HCT116 (cell line): Measurements from ENCODE around the gene DCDC2. TPM values are rescaled to one million over a fixed set of nuclear protein-coding genes. Genes with fewer than 3 reads are reported as not detected.

Experiments
- ATAC-seq: fragments of 200-7000 bp; cut with Tn5 transposase; 2 replicates; pipeline ENCODE4 v1.9.1; 2020; ENCODE audit warnings: mild to moderate bottlenecking, moderate library complexity
- BruUV-seq: library from RNA; stranded (reverse); fragments of 400-500 nt; replicated peaks from 2 replicates; lab custom pipeline; 2021; lab: Mats Ljungman, UMichigan
- CTCF ChIA-PET: fragments of 300-600 bp; sonication (Branson Sonifier 250); formaldehyde crosslinking; loops from one replicate; lab custom pipeline; 2021; ENCODE audit warnings: antibody characterized with exemption; lab: Charles Lee
- POLR2A ChIA-PET: fragments of 300-600, 350-600 bp; sonication (Branson Sonifier 250); formaldehyde crosslinking; loops from one replicate; lab custom pipeline; 2021; ENCODE audit warnings: antibody characterized with exemption; lab: Charles Lee
- RAD21 ChIA-PET, 2 experiments: fragments of 300-600 bp; sonication (Branson Sonifier 250); formaldehyde crosslinking; loops; one replicate each; lab custom pipeline; 2023; ENCODE audit warnings: low total read pairs in 2 of 2; ENCODE audit not compliant: uncharacterized antibody in 2 of 2, unreplicated experiment in 2 of 2, low non-redundant PET in 1 of 2; lab: Charles Lee
- DNase-seq: peaks from one replicate; pipeline ENCODE4 v3.0.0-alpha.2; 2010; ENCODE audit warnings: low read depth, low spot score
- H2AFZ ChIP-seq: fragments of 200-600 bp; shearing (Covaris generic), sonication (generic); 2 replicates; pipeline ENCODE4 v1.6.1; 2017; ENCODE audit warnings: low read depth, mixed run types, mixed read lengths, antibody characterized with exemption, low read length; ENCODE audit not compliant: poor library complexity, severe bottlenecking
- H3K27ac ChIP-seq: 2 replicates; pipeline ENCODE4 v1.5.1; 2012; ENCODE audit warnings: low read depth, low read length
- H3K27me3 ChIP-seq: fragments of 200-600 bp; sonication (generic); 2 replicates; pipeline ENCODE4 v1.6.1; 2016; ENCODE audit warnings: mixed run types, low read length, mixed read lengths; ENCODE audit not compliant: insufficient read depth
- H3K36me3 ChIP-seq, 2 experiments: fragments of 200-500 bp in 1 of 2; fragments of 200-600 bp in 1 of 2; sonication (Bioruptor generic) in 1 of 2; sonication (generic) in 1 of 2; 2 replicates each; pipeline versions ENCODE4 v1.5.1 to v1.6.1; 2014 to 2016; ENCODE audit warnings: low read length in 2 of 2, inconsistent platforms in 1 of 2, mixed read lengths in 1 of 2, mixed run types in 1 of 2; ENCODE audit not compliant: insufficient read depth in 2 of 2, control insufficient read depth in 1 of 2
- H3K4me1 ChIP-seq, 2 experiments: fragments of 200-600 bp in 1 of 2; sonication (generic) in 1 of 2; 2 replicates each; pipeline versions ENCODE4 v1.5.1 to v1.6.1; 2012 to 2017; ENCODE audit warnings: low read length in 2 of 2, inconsistent platforms in 1 of 2, mild to moderate bottlenecking in 1 of 2, mixed read lengths in 1 of 2, mixed run types in 1 of 2, moderate library complexity in 1 of 2; ENCODE audit not compliant: insufficient read depth in 2 of 2, control insufficient read depth in 1 of 2
- H3K4me2 ChIP-seq: fragments of 200-600 bp; sonication (generic); 2 replicates; pipeline ENCODE4 v1.6.1; 2017; ENCODE audit warnings: mixed run types, low read length, mixed read lengths
- H3K4me3 ChIP-seq, 2 experiments: fragments of 200-600 bp in 1 of 2; sonication (generic) in 1 of 2; replicated peaks in 1 of 2; 2 replicates each; pipeline ENCODE4 v1.5.1; 2011 to 2016; ENCODE audit warnings: low read length in 2 of 2, control low read depth in 1 of 2, low read depth in 1 of 2, mild to moderate bottlenecking in 1 of 2, mixed read lengths in 1 of 2, mixed run types in 1 of 2
- H3K79me2 ChIP-seq: fragments of 200-600 bp; sonication (generic); 2 replicates; pipeline ENCODE4 v1.6.1; 2017; ENCODE audit warnings: mild to moderate bottlenecking, mixed run types, low read length, moderate library complexity, mixed read lengths; ENCODE audit not compliant: insufficient read depth
- H3K9ac ChIP-seq: fragments of 200-600 bp; sonication (generic); 2 replicates; pipeline ENCODE4 v1.6.1; 2016; ENCODE audit warnings: low read length, mixed read lengths
- H3K9me2 ChIP-seq: fragments of 200-600 bp; sonication (generic), shearing (Covaris generic); 2 replicates; pipeline ENCODE4 v1.6.1; 2017; ENCODE audit warnings: mixed run types, mild to moderate bottlenecking, moderate library complexity; ENCODE audit not compliant: insufficient read depth
- H3K9me3 ChIP-seq, 2 experiments: fragments of 200-500 bp in 1 of 2; fragments of 200-600 bp in 1 of 2; sonication (Bioruptor generic) in 1 of 2; sonication (generic) in 1 of 2; 2 replicates each; pipeline ENCODE4 v1.6.1; 2014 to 2017; ENCODE audit warnings: low read length in 2 of 2, mixed read lengths in 2 of 2, inconsistent platforms in 1 of 2, low read depth in 1 of 2, mild to moderate bottlenecking in 1 of 2, mixed run types in 1 of 2, moderate library complexity in 1 of 2; ENCODE audit not compliant: control insufficient read depth in 1 of 2, insufficient read depth in 1 of 2
- H4K20me1 ChIP-seq: fragments of 200-600 bp; sonication (generic), shearing (Covaris generic); 2 replicates; pipeline ENCODE4 v1.6.1; 2017; ENCODE audit warnings: mixed run types, mild to moderate bottlenecking, moderate library complexity; ENCODE audit not compliant: insufficient read depth
- EZH2phosphoT487 ChIP-seq: fragments of 200-600 bp; IDR thresholded peaks from 2 replicates; pipeline ENCODE4 v1.6.1; 2018; ENCODE audit warnings: antibody characterized with exemption, borderline replicate concordance
- JUND ChIP-seq: IDR thresholded peaks from 2 replicates; pipeline ENCODE4 v1.6.1; 2012
- POLR2A ChIP-seq: IDR thresholded peaks from 2 replicates; pipeline ENCODE4 v1.7.0; 2011; ENCODE audit warnings: borderline replicate concordance; ENCODE audit not compliant: insufficient read depth, insufficient read length; ENCODE audit errors: extremely low read depth
- POLR2AphosphoS5 ChIP-seq: IDR thresholded peaks from 2 replicates; pipeline ENCODE4 v1.6.1; 2011; ENCODE audit warnings: mild to moderate bottlenecking, low read depth, low read length, moderate library complexity
- REST ChIP-seq: IDR thresholded peaks from 2 replicates; pipeline ENCODE4 v1.6.1; 2012; ENCODE audit warnings: low read depth
- SRF ChIP-seq: IDR thresholded peaks from 2 replicates; pipeline ENCODE4 v1.6.1; 2012; ENCODE audit warnings: low read depth
- intact Hi-C: fragments of 100-400 bp; cut with micrococcal nuclease; formaldehyde crosslinking; loops from 2 replicates; pipeline ENCODE4 v1.10.0; 2022
- total RNA-seq: library from RNA; stranded (reverse); gene quantifications from one replicate; pipeline ENCODE4 v1.2.1, GENCODE V29; 2021; ENCODE audit not compliant: unreplicated experiment
- TF ChIP-seq, protein P1 (sequence below): IDR thresholded peaks from 2 replicates; pipeline ENCODE4 v1.6.1; 2012
- TF ChIP-seq, protein P2 (sequence below), 3 experiments: fragments of 200-600 bp in 1 of 3; sonication (generic) in 1 of 3; IDR thresholded peaks in 2 of 3; conservative IDR thresholded peaks in 1 of 3; 2 replicates each; pipeline ENCODE4 v1.5.1; 2012 to 2017; ENCODE audit warnings: low read depth in 2 of 3, low read length in 2 of 3, antibody characterized with exemption in 1 of 3, borderline replicate concordance in 1 of 3, control low read depth in 1 of 3, mild to moderate bottlenecking in 1 of 3, mixed read lengths in 1 of 3, mixed run types in 1 of 3, moderate library complexity in 1 of 3; ENCODE audit not compliant: insufficient read depth in 1 of 3

DCDC2 gene
- total RNA-seq, 1 experiment from 2014 or later = 0.17 TPM

DNA sequence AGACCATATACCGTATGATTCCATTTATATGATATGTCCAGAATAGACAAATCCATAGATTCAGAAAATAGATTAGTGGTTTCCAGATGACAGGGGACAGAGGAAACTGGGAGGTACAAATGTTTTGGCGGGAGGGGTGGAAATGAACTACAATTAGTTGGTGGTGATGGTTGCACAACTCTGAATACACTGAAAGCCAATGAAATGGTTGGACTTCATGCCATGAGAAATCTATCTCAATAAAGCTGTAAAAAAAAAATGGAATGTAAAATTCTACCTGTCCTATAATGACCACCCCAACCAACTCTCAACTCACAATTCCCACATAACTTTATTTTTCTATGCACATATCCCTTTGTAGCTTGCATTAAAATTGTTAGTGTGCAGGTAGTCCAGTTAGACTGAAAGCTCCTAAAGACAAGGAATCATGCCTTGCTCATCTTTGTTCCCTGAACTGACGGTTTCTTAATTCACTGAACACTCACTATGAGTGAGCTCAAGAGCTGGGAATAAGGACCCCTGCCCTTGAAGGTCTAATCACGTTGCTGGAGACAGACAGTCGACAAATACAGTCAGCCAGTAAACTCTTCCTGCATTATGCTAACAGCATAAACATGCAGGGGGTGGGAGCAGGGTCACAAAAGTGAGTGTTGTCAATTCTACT, 1.4 kb downstream of the DCDC2 start:
- peaks cover 3 to 12% of the 10 kb centered on the region in 2 experiments; a peak in 3 of 4 replicates for H3K4me1 ChIP-seq
- H3K27me3 ChIP-seq = no peaks in the 10 kb centered on the region
- DNase-seq = no peak
- TF ChIP-seq, protein P1, sequence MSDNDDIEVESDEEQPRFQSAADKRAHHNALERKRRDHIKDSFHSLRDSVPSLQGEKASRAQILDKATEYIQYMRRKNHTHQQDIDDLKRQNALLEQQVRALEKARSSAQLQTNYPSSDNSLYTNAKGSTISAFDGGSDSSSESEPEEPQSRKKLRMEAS = no peak
- TF ChIP-seq SRF (no peak), JUND (no peak), EZH2phosphoT487 (no peak), POLR2AphosphoS5 (no peak), POLR2A (no peak), REST (no peak)
- TF ChIP-seq, protein P2, sequence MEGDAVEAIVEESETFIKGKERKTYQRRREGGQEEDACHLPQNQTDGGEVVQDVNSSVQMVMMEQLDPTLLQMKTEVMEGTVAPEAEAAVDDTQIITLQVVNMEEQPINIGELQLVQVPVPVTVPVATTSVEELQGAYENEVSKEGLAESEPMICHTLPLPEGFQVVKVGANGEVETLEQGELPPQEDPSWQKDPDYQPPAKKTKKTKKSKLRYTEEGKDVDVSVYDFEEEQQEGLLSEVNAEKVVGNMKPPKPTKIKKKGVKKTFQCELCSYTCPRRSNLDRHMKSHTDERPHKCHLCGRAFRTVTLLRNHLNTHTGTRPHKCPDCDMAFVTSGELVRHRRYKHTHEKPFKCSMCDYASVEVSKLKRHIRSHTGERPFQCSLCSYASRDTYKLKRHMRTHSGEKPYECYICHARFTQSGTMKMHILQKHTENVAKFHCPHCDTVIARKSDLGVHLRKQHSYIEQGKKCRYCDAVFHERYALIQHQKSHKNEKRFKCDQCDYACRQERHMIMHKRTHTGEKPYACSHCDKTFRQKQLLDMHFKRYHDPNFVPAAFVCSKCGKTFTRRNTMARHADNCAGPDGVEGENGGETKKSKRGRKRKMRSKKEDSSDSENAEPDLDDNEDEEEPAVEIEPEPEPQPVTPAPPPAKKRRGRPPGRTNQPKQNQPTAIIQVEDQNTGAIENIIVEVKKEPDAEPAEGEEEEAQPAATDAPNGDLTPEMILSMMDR (IDR thresholded peaks at IDR 0.05 in 2 of 3, conservative IDR thresholded peaks at IDR 0.05 in 1 of 3; ENCODE audit: borderline replicate concordance in 1 of 3, insufficient read depth in 1 of 3, low read depth in 2 of 3, low read length in 2 of 3) = no peak
- intact Hi-C loops = no loop called here
- no peak overlapping the region for H3K4me2 ChIP-seq
- POLR2A ChIA-PET = no interaction called here
- H3K9ac ChIP-seq = no peak overlapping the region
- RAD21 ChIA-PET = no interaction called here
- no TSS peak for BruUV-seq
- no peaks in the 10 kb centered on the region for H3K36me3 ChIP-seq
- no peaks in the 10 kb centered on the region for H3K9me2 ChIP-seq
- no peaks in the 10 kb centered on the region for H3K9me3 ChIP-seq
- H2AFZ ChIP-seq = no peak overlapping the region
- H3K27ac ChIP-seq = no peak overlapping the region
- no peaks in the 10 kb centered on the region for H3K79me2 ChIP-seq
- CTCF ChIA-PET = no interaction called here
- no peaks in the 10 kb centered on the region for H4K20me1 ChIP-seq
- ATAC-seq = no peak
- no peak overlapping the region for H3K4me3 ChIP-seq
